ENCODE results near the gene ARAP2. TPM values are rescaled to one million over a fixed set of nuclear protein-coding genes. Genes with fewer than 3 reads are reported as not detected.

ARAP2 gene
- total RNA-seq, 2 experiments from 2014 or later = 6.9 to 8.6 TPM

- no peak overlapping the region for H3K4me3 ChIP-seq (ENCODE audit: low read depth, low read length, poor library complexity, severe bottlenecking)
- no peak for DNase-seq (ENCODE audit: low spot score)
- intact Hi-C loops (cut with micrococcal nuclease; ENCODE audit: unreplicated experiment) = no loop called here
- no peaks in the 10 kb centered on the region for H3K4me1 ChIP-seq (ENCODE audit: insufficient read depth, low read length, poor library complexity, severe bottlenecking)
- no peaks in the 10 kb centered on the region for H3K9me2 ChIP-seq (ENCODE audit: insufficient read depth, low read length)
- CTCF ChIA-PET (ENCODE audit: unreplicated experiment) = no interaction called here
- H3K4me2 ChIP-seq (ENCODE audit: low read length) = no peak overlapping the region
- H3K9me3 ChIP-seq (ENCODE audit: low read length) = no peaks in the 10 kb centered on the region
- H3K36me3 ChIP-seq (ENCODE audit: insufficient read depth, low read length) = no peaks in the 10 kb centered on the region
- POLR2A ChIA-PET = interaction anchor here (0.6 to 0.9 kb wide), 3 partner anchors 28 to 613 kb away, joined by 3 to 5 read pairs (median 4); no protein-coding TSS in a partner anchor
- no peak overlapping the region for H2AFZ ChIP-seq (ENCODE audit: low read length)
- no peaks in the 10 kb centered on the region for H3K79me2 ChIP-seq (ENCODE audit: insufficient read depth, low read depth, low read length)
- H4K20me1 ChIP-seq (ENCODE audit: insufficient read depth, low read length) = no peaks in the 10 kb centered on the region
- TF ChIP-seq, protein P1, sequence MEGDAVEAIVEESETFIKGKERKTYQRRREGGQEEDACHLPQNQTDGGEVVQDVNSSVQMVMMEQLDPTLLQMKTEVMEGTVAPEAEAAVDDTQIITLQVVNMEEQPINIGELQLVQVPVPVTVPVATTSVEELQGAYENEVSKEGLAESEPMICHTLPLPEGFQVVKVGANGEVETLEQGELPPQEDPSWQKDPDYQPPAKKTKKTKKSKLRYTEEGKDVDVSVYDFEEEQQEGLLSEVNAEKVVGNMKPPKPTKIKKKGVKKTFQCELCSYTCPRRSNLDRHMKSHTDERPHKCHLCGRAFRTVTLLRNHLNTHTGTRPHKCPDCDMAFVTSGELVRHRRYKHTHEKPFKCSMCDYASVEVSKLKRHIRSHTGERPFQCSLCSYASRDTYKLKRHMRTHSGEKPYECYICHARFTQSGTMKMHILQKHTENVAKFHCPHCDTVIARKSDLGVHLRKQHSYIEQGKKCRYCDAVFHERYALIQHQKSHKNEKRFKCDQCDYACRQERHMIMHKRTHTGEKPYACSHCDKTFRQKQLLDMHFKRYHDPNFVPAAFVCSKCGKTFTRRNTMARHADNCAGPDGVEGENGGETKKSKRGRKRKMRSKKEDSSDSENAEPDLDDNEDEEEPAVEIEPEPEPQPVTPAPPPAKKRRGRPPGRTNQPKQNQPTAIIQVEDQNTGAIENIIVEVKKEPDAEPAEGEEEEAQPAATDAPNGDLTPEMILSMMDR (conservative IDR thresholded peaks at IDR 0.05; ENCODE audit: low read length) = no peak
- no peak for TF ChIP-seq EZH2phosphoT487 (IDR thresholded peaks at IDR 0.05; ENCODE audit: borderline replicate concordance, low read depth, low read length)
- no peak overlapping the region for H3K27ac ChIP-seq (ENCODE audit: low read depth, low read length, poor library complexity, severe bottlenecking)
- no TSS peak for BruUV-seq (replicated peaks)
Observed at GRCh38 chr4:36215627-36216026, 28.7 kb downstream of the ARAP2 start.

GRCh38 chr4:36214735-36215485 lies 29.4 kb downstream of the ARAP2 start:
- H3K79me2 ChIP-seq (ENCODE audit: insufficient read depth, low read depth, low read length) = no peaks in the 10 kb centered on the region
- H3K4me1 ChIP-seq (ENCODE audit: insufficient read depth, low read length, poor library complexity, severe bottlenecking) = no peaks in the 10 kb centered on the region
- no peak overlapping the region for H3K4me3 ChIP-seq (ENCODE audit: low read depth, low read length, poor library complexity, severe bottlenecking)
- no TSS peak for BruUV-seq (replicated peaks)
- no peak overlapping the region for H3K4me2 ChIP-seq (ENCODE audit: low read length)
- no peaks in the 10 kb centered on the region for H3K9me3 ChIP-seq (ENCODE audit: low read length)
- CTCF ChIA-PET (ENCODE audit: unreplicated experiment) = no interaction called here
- H2AFZ ChIP-seq (ENCODE audit: low read length) = no peak overlapping the region
- no peak for TF ChIP-seq EZH2phosphoT487 (IDR thresholded peaks at IDR 0.05; ENCODE audit: borderline replicate concordance, low read depth, low read length)
- TF ChIP-seq, protein P1 (conservative IDR thresholded peaks at IDR 0.05; ENCODE audit: low read length) = no peak
- DNase-seq (ENCODE audit: low spot score) = no peak
- POLR2A ChIA-PET = interaction anchor here (0.6 to 1.2 kb wide), 5 partner anchors 8 to 614 kb away, joined by 3 to 6 read pairs (median 3); no protein-coding TSS in a partner anchor
- H3K27ac ChIP-seq (ENCODE audit: low read depth, low read length, poor library complexity, severe bottlenecking) = no peak overlapping the region
- no peaks in the 10 kb centered on the region for H3K9me2 ChIP-seq (ENCODE audit: insufficient read depth, low read length)
- no peaks in the 10 kb centered on the region for H3K36me3 ChIP-seq (ENCODE audit: insufficient read depth, low read length)
- no peaks in the 10 kb centered on the region for H4K20me1 ChIP-seq (ENCODE audit: insufficient read depth, low read length)
- intact Hi-C loops (cut with micrococcal nuclease; ENCODE audit: unreplicated experiment) = no loop called here

DNA sequence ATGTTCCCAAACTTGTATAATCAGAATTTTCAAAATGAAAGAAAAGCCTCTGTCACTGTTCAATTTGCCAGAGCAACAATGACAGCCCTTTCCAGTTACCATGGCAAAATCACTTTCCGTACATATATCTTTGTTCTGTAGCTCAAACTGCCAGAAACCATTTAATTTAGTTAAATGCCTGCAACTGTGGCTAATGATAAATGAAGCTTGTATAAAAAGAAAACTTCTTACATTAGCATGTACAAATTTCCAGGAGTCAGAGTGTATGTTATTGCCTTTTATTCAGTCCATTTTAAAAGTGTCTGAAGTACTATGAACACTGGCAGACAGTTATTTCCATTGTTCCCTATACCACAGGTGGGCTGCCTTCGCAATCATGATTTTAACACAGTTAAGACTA lies 30.3 kb downstream of the ARAP2 start:
- Histone ChIP-seq H2AFZ (ENCODE audit: low read length) (no peak overlapping the region), H3K79me2 (ENCODE audit: insufficient read depth, low read depth, low read length) (no peaks in the 10 kb centered on the region), H3K9me2 (ENCODE audit: insufficient read depth, low read length) (no peaks in the 10 kb centered on the region), H3K4me2 (ENCODE audit: low read length) (no peak overlapping the region), H4K20me1 (ENCODE audit: insufficient read depth, low read length) (no peaks in the 10 kb centered on the region), H3K9me3 (ENCODE audit: low read length) (no peaks in the 10 kb centered on the region), H3K27ac (ENCODE audit: low read depth, low read length, poor library complexity, severe bottlenecking) (no peak overlapping the region), H3K4me1 (ENCODE audit: insufficient read depth, low read length, poor library complexity, severe bottlenecking) (no peaks in the 10 kb centered on the region), H3K4me3 (ENCODE audit: low read depth, low read length, poor library complexity, severe bottlenecking) (no peak overlapping the region), H3K36me3 (ENCODE audit: insufficient read depth, low read length) (no peaks in the 10 kb centered on the region)
- no TSS peak for BruUV-seq (replicated peaks)
- ChIA-PET POLR2A (interaction anchor here (0.9 to 1.6 kb wide), 8 partner anchors 9 to 113 kb away, joined by 3 to 6 read pairs (median 4); partner anchors contain the start of gene ARAP2), CTCF (ENCODE audit: unreplicated experiment) (no interaction called here)
- DNase-seq (ENCODE audit: low spot score) = no peak
- TF ChIP-seq, protein P1 (conservative IDR thresholded peaks at IDR 0.05; ENCODE audit: low read length) = no peak
- TF ChIP-seq EZH2phosphoT487 (IDR thresholded peaks at IDR 0.05; ENCODE audit: borderline replicate concordance, low read depth, low read length) = no peak
- intact Hi-C loops (cut with micrococcal nuclease; ENCODE audit: unreplicated experiment) = no loop called here
